H7 (cell line): Measurements from ENCODE around the gene KCNMA1. TPM values are rescaled to one million over a fixed set of nuclear protein-coding genes. Genes with fewer than 3 reads are reported as not detected.
A peak's percentile ranks its signal among the peaks of the same experiment; 100 is the strongest.

ENCODE experiments used
- DNase-seq: peaks from one replicate; pipeline ENCODE4 v3.0.0; 2012
- H3K27me3 ChIP-seq: 2 replicates; pipeline ENCODE4 v1.6.0; 2011; ENCODE audit warnings: mild to moderate bottlenecking, low read length; ENCODE audit not compliant: control insufficient read depth, insufficient read depth
- H3K36me3 ChIP-seq: replicated peaks from 2 replicates; pipeline ENCODE4 v1.5.1; 2011; ENCODE audit warnings: low read length; ENCODE audit not compliant: control insufficient read depth, insufficient read depth
- H3K4me3 ChIP-seq: 2 replicates; pipeline ENCODE4 v1.5.1; 2011; ENCODE audit warnings: low read depth, mild to moderate bottlenecking, control low read depth, low read length, moderate library complexity; ENCODE audit not compliant: insufficient read depth
- total RNA-seq: library from RNA; depleted of rRNA; stranded (reverse); fragments of >200 nt; shearing (Covaris generic); gene quantifications from 2 replicates; pipeline ENCODE4 v1.2.3, GENCODE V29; 2014

Gene KCNMA1
- total RNA-seq, 1 experiment from 2014 or later: 0.94 TPM

GRCh38 chr10:76992467-76992866, 645.1 kb downstream of the KCNMA1 start:
- Histone ChIP-seq H3K36me3 (no peaks in the 10 kb centered on the region), H3K27me3 (no peaks in the 10 kb centered on the region), H3K4me3 (no peak overlapping the region)
- no peak for DNase-seq

- no peak for DNase-seq
- no peak overlapping the region for H3K4me3 ChIP-seq
- no peaks in the 10 kb centered on the region for H3K36me3 ChIP-seq
- H3K27me3 ChIP-seq: no peaks in the 10 kb centered on the region
Observed at GRCh38 chr10:76991621-76992020, 646.0 kb downstream of the KCNMA1 start.

GRCh38 chr10:76990561-76990960, 647.0 kb downstream of the KCNMA1 start:
- Histone ChIP-seq H3K4me3 (no peak overlapping the region), H3K36me3 (no peaks in the 10 kb centered on the region), H3K27me3 (no peaks in the 10 kb centered on the region)
- DNase-seq: no peak

- no peak overlapping the region for H3K4me3 ChIP-seq
Observed at GRCh38 chr10:76984559-76985443, 652.8 kb downstream of the KCNMA1 start.

GRCh38 chr10:76983624-76984023, 654.0 kb downstream of the KCNMA1 start:
- Histone ChIP-seq H3K36me3 (no peaks in the 10 kb centered on the region), H3K4me3 (no peak overlapping the region), H3K27me3 (no peaks in the 10 kb centered on the region)
- DNase-seq: no peak

More at GRCh38 chr10:76984559-76985443, 652.8 kb downstream of the KCNMA1 start:
- no peaks in the 10 kb centered on the region for H3K27me3 ChIP-seq
- DNase-seq: peak; percentile 59
- H3K36me3 ChIP-seq: no peaks in the 10 kb centered on the region

- no peaks in the 10 kb centered on the region for H3K27me3 ChIP-seq
- H3K36me3 ChIP-seq: no peaks in the 10 kb centered on the region
- no peak for DNase-seq
- no peak overlapping the region for H3K4me3 ChIP-seq
Observed at GRCh38 chr10:76982671-76983070, 654.9 kb downstream of the KCNMA1 start.

GRCh38 chr10:76981251-76981650, 656.4 kb downstream of the KCNMA1 start:
- no peak overlapping the region for H3K4me3 ChIP-seq
- H3K36me3 ChIP-seq: no peaks in the 10 kb centered on the region
- no peak for DNase-seq
- no peaks in the 10 kb centered on the region for H3K27me3 ChIP-seq

GRCh38 chr10:76977901-76978300, 659.7 kb downstream of the KCNMA1 start:
- Histone ChIP-seq H3K27me3 (no peaks in the 10 kb centered on the region), H3K36me3 (no peaks in the 10 kb centered on the region), H3K4me3 (no peak overlapping the region)
- no peak for DNase-seq

- Histone ChIP-seq H3K27me3 (no peaks in the 10 kb centered on the region), H3K36me3 (no peaks in the 10 kb centered on the region)
- no peak for DNase-seq
Observed at GRCh38 chr10:76977046-76977445, 660.6 kb downstream of the KCNMA1 start.

GRCh38 chr10:76976142-76976541, 661.5 kb downstream of the KCNMA1 start:
- Histone ChIP-seq H3K36me3 (no peaks in the 10 kb centered on the region), H3K4me3 (no peak overlapping the region), H3K27me3 (no peaks in the 10 kb centered on the region)
- DNase-seq: no peak

More at GRCh38 chr10:76977046-76977445, 660.6 kb downstream of the KCNMA1 start:
- no peak overlapping the region for H3K4me3 ChIP-seq

- Histone ChIP-seq H3K36me3 (no peaks in the 10 kb centered on the region), H3K27me3 (no peaks in the 10 kb centered on the region), H3K4me3 (no peak overlapping the region)
- no peak for DNase-seq
Observed at GRCh38 chr10:76975126-76975525, 662.5 kb downstream of the KCNMA1 start.

- Histone ChIP-seq H3K4me3 (no peak overlapping the region), H3K36me3 (no peaks in the 10 kb centered on the region), H3K27me3 (no peaks in the 10 kb centered on the region)
- no peak for DNase-seq
Observed at GRCh38 chr10:76974017-76974691, 663.5 kb downstream of the KCNMA1 start.

- no peaks in the 10 kb centered on the region for H3K36me3 ChIP-seq
- H3K27me3 ChIP-seq: no peaks in the 10 kb centered on the region
- H3K4me3 ChIP-seq: no peak overlapping the region
- DNase-seq: no peak
Observed at GRCh38 chr10:76973091-76974016, 664.3 kb downstream of the KCNMA1 start.

GRCh38 chr10:76972541-76972940, 665.1 kb downstream of the KCNMA1 start:
- DNase-seq: no peak
- H3K36me3 ChIP-seq: no peaks in the 10 kb centered on the region
- H3K27me3 ChIP-seq: no peaks in the 10 kb centered on the region
- no peak overlapping the region for H3K4me3 ChIP-seq
